Measurements from ENCODE around the gene EPB41L4B.

- TF ChIP-seq, protein P1, sequence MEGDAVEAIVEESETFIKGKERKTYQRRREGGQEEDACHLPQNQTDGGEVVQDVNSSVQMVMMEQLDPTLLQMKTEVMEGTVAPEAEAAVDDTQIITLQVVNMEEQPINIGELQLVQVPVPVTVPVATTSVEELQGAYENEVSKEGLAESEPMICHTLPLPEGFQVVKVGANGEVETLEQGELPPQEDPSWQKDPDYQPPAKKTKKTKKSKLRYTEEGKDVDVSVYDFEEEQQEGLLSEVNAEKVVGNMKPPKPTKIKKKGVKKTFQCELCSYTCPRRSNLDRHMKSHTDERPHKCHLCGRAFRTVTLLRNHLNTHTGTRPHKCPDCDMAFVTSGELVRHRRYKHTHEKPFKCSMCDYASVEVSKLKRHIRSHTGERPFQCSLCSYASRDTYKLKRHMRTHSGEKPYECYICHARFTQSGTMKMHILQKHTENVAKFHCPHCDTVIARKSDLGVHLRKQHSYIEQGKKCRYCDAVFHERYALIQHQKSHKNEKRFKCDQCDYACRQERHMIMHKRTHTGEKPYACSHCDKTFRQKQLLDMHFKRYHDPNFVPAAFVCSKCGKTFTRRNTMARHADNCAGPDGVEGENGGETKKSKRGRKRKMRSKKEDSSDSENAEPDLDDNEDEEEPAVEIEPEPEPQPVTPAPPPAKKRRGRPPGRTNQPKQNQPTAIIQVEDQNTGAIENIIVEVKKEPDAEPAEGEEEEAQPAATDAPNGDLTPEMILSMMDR (tag by site-specific recombination; IDR thresholded peaks at IDR 0.05) = no peak
- TF ChIP-seq ZBTB1 (tag by site-specific recombination; IDR thresholded peaks at IDR 0.05) (no peak), ZNF449 (tag by site-specific recombination; IDR thresholded peaks at IDR 0.05) (no peak), BCL6B (tag by site-specific recombination; IDR thresholded peaks at IDR 0.05) (no peak), ZBTB49 (tag by site-specific recombination; IDR thresholded peaks at IDR 0.05; ENCODE audit: low read depth) (no peak)
Observed at GRCh38 chr9:109164042-109164441, 156.8 kb downstream of the EPB41L4B start.

All from HEK293 (cell line).